GM12801 (cell line): ENCODE results near the gene NTM.

ENCODE experiments used
- TF ChIP-seq, protein P1 (sequence below): IDR thresholded peaks from one replicate; pipeline ENCODE4 v1.5.1; 2011; ENCODE audit warnings: control low read depth; ENCODE audit not compliant: insufficient read length; ENCODE audit errors: extremely low read depth

Gene NTM

GRCh38 chr11:131447898-131448297 is 77.5 kb downstream of the NTM start:
- TF ChIP-seq, protein P1, sequence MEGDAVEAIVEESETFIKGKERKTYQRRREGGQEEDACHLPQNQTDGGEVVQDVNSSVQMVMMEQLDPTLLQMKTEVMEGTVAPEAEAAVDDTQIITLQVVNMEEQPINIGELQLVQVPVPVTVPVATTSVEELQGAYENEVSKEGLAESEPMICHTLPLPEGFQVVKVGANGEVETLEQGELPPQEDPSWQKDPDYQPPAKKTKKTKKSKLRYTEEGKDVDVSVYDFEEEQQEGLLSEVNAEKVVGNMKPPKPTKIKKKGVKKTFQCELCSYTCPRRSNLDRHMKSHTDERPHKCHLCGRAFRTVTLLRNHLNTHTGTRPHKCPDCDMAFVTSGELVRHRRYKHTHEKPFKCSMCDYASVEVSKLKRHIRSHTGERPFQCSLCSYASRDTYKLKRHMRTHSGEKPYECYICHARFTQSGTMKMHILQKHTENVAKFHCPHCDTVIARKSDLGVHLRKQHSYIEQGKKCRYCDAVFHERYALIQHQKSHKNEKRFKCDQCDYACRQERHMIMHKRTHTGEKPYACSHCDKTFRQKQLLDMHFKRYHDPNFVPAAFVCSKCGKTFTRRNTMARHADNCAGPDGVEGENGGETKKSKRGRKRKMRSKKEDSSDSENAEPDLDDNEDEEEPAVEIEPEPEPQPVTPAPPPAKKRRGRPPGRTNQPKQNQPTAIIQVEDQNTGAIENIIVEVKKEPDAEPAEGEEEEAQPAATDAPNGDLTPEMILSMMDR = no peak

DNA sequence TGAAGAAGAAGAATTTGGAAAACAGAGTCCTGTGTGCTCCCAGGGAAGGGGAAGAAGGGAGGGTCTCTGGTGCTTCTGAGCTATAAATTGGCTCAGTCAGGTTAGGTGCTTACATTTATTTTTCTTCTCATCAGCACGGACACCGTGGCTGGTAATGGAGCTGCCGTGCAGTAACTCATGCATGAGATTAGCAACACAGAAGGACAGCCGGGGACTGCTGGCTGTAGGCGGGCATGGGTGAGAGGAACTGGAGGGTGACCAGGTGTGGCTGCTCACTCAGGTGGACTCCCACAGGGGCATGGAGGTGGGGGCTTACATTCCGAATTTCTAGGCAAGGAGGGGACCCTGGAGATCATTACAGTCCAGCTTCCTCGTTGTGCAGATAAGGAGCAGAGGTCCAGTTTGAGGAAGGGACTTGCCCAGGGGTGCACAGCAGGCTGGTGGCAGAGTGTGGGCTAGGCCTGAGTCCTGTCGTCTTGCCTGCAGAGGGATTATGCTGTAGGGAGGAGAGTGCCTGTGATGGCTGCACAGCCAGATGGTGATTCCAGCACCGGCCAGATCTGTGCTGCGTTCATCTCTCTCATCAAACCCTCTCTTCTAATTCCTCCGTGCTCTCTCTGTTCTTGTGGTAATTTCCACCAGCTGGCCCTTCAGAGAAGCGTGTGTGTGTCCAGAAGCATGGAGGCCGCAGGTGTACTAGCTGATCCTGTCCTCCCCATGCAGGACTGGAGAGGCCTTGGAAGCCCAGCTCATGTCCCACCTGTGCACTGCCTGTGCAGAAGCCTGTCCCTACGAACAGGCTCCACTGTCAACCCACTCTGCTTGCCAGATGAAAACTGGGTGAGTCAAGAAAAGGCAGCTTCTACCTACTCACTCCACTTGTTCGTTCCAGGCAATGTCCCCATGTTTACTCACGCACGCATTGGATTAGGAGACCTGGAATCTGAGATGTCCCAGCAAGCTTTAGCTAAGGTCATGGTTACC is 78.9 kb downstream of the NTM start:
- TF ChIP-seq, protein P1 = no peak

- TF ChIP-seq, protein P1 = no peak
Measured at GRCh38 chr11:131454490-131454889, 84.1 kb downstream of the NTM start.

GRCh38 chr11:131454989-131455388 is 84.6 kb downstream of the NTM start:
- TF ChIP-seq, protein P1 = no peak

DNA sequence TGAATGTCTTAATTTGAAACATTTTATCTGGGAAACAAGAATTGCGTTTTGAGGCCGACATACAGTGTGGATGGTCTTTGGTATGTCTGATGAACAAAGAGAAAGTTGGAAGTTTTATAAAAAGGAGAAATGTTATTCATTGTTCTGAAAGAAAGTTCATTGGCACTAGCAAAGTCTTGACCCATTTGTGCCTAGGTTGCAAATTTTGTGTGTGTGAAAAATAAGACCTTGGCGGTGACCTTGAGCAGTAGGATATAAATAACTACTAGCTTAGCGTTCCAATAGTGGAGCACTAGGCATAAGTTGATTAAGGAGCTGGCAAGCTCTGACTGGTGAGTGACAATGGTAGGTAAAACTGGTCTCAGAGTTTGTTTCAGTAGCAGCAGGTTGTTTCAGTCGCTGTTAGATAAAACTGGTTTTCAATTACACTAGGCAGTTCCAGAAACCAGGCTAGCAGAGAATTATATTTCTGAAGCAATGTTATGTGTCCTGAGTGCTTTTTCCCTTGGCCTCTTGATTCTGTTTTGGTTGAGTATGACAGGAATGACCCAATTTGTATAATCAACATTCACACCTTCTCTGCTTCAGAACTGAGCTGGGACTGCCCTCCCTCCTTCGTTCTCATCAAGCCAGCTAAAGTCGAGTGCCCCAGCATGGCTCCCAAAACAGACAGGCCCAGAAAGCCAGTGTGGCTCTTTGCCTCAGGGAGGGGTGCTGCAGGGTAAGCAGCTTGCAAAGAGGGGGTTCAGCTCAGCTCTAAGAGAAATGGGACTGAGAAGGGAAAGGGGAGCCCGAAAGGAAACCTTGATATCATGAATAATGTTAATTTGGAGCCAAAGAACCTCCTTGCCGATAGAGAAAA is 85.7 kb downstream of the NTM start:
- TF ChIP-seq, protein P1 = no peak

DNA sequence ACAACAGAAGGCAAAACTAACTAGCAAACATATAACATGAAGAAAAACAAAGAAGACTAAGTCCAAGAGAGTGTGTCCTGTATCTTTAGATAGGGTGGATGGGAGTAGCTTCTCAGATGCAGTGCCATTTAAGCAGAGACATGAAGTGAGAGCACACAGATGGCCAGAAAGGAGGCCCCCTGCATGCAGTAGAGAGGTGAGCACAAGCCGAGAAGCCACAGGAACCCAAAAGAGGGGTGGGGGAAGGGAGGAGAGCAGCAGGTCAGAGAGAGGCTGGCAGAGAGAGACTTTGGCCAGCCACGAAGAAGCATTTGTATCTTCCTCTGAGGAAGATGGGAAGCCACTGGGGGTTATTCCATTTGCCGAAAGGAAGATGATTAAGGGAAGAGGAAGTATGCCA is 86.7 kb downstream of the NTM start:
- TF ChIP-seq, protein P1 = no peak

DNA sequence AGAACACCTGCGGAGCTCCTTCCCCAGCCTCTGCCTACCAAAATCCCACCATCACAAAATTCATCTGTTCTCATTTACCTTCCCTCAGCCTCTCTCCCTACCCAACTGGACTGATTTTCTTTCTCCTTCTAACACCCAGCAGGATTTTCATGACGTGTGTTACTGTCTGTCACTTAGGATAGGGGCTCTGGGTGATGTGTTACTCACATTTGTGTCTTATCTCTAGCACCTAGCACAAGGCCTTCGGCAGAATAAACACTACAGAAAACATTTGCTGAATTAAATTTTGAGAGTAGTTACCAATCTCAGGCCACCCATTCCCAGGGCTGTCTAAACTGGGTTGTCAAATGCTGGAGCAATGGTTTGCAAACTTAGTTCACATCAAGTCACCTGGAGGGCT is 88.0 kb downstream of the NTM start:
- TF ChIP-seq, protein P1 = no peak
